H1 (cell line): ENCODE data around the gene SSC5D.

Experiments
- BRCA1 ChIP-seq: IDR thresholded peaks from 2 replicates; pipeline ENCODE4 v1.6.1; 2012; ENCODE audit warnings: low read depth, low read length, improper control_type of control experiment
- EGR1 ChIP-seq: IDR thresholded peaks from 2 replicates; pipeline ENCODE4 v1.6.1; 2011; ENCODE audit warnings: low read depth, low read length, borderline replicate concordance
- POLR2AphosphoS5 ChIP-seq: IDR thresholded peaks from 2 replicates; pipeline ENCODE4 v1.6.1; 2011; ENCODE audit warnings: low read depth, low read length
- SIX5 ChIP-seq: IDR thresholded peaks from 2 replicates; pipeline ENCODE4 v1.6.1; 2011; ENCODE audit warnings: mild to moderate bottlenecking, low read depth, low read length
- TF ChIP-seq, protein P1 (sequence below), 3 experiments: IDR thresholded peaks; 1 replicate in 2 of 3; 2 replicates in 1 of 3; pipeline versions ENCODE4 v1.5.1 to v1.6.1; 2011; ENCODE audit warnings: low read length in 3 of 3, mild to moderate bottlenecking in 3 of 3, inconsistent platforms in 2 of 3, low read depth in 1 of 3, moderate library complexity in 1 of 3; ENCODE audit not compliant: insufficient read depth in 1 of 3; ENCODE audit errors: control extremely low read depth in 1 of 3

DNA sequence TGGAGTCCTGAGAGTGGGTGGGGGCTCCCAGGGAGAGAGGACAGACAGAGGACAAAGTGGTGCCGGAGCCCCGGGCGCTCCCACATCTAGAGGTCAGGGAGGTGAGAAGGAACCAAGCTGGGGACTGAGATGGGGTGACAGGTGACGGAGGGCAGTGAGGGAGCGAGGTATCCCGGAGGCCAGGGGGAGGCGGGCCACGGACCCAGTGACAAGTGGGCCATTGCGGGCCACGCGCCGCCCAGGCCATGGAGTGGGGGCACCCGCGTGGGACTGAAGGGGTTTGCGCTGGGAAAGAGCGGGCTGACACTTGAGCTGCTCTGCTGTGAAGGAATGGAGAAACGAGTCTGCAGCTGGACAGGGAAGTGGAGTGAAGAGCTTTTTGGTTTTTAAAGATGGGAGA lies 9.2 kb upstream of the SSC5D start:
- TF ChIP-seq SIX5 (no peak), EGR1 (no peak), BRCA1 (no peak), POLR2AphosphoS5 (no peak)
- TF ChIP-seq, protein P1, sequence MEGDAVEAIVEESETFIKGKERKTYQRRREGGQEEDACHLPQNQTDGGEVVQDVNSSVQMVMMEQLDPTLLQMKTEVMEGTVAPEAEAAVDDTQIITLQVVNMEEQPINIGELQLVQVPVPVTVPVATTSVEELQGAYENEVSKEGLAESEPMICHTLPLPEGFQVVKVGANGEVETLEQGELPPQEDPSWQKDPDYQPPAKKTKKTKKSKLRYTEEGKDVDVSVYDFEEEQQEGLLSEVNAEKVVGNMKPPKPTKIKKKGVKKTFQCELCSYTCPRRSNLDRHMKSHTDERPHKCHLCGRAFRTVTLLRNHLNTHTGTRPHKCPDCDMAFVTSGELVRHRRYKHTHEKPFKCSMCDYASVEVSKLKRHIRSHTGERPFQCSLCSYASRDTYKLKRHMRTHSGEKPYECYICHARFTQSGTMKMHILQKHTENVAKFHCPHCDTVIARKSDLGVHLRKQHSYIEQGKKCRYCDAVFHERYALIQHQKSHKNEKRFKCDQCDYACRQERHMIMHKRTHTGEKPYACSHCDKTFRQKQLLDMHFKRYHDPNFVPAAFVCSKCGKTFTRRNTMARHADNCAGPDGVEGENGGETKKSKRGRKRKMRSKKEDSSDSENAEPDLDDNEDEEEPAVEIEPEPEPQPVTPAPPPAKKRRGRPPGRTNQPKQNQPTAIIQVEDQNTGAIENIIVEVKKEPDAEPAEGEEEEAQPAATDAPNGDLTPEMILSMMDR (IDR thresholded peaks at IDR 0.05; ENCODE audit: control extremely low read depth in 1 of 3, insufficient read depth in 1 of 3, low read depth in 1 of 3, low read length in 3 of 3), result no peak
